Measurements from ENCODE around the gene TMEM273. TPM values are rescaled to one million over a fixed set of nuclear protein-coding genes. Genes with fewer than 3 reads are reported as not detected.

The TMEM273 gene
- total RNA-seq, 4 donors from 2014 or later: 2.7 to 16.2 (median 10.2) TPM

DNA sequence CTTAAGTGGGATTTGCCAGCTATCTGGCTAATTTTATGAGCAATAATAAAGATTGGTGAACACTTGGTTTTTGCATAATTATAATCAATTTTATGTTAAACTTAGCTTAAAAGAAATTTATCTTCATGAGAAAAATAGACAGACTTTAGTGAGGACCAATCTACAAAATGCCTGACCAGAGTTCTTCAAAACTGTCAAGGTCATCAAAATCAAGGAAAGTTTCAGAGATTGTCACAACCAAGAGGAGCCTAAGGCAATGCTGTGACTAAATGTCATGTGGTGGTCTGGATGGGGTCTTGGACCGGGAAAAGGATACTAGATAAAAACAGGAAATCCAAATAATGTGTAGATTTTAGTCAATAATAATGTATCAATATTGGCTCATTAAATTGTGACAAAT lies 36.7 kb downstream of the TMEM273 start:
- TF ChIP-seq POLR2A (IDR thresholded peaks at IDR 0.05): no peak
- TF ChIP-seq, protein P1, sequence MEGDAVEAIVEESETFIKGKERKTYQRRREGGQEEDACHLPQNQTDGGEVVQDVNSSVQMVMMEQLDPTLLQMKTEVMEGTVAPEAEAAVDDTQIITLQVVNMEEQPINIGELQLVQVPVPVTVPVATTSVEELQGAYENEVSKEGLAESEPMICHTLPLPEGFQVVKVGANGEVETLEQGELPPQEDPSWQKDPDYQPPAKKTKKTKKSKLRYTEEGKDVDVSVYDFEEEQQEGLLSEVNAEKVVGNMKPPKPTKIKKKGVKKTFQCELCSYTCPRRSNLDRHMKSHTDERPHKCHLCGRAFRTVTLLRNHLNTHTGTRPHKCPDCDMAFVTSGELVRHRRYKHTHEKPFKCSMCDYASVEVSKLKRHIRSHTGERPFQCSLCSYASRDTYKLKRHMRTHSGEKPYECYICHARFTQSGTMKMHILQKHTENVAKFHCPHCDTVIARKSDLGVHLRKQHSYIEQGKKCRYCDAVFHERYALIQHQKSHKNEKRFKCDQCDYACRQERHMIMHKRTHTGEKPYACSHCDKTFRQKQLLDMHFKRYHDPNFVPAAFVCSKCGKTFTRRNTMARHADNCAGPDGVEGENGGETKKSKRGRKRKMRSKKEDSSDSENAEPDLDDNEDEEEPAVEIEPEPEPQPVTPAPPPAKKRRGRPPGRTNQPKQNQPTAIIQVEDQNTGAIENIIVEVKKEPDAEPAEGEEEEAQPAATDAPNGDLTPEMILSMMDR (IDR thresholded peaks at IDR 0.05): no peak
- H3K4me1 ChIP-seq: no peaks in the 10 kb centered on the region
- H3K27me3 ChIP-seq: no peaks in the 10 kb centered on the region
- no peaks in the 10 kb centered on the region for H3K9me3 ChIP-seq
- H3K4me3 ChIP-seq: no peak overlapping the region
- H3K27ac ChIP-seq: no peak overlapping the region
- no peak for DNase-seq
- H3K36me3 ChIP-seq: no peaks in the 10 kb centered on the region

- TF ChIP-seq, protein P1 (IDR thresholded peaks at IDR 0.05): no peak
- no peak for TF ChIP-seq POLR2A (IDR thresholded peaks at IDR 0.05)
- no peak for DNase-seq
- H3K9me3 ChIP-seq: no peaks in the 10 kb centered on the region
- H3K27ac ChIP-seq: no peak overlapping the region
- H3K4me1 ChIP-seq: no peaks in the 10 kb centered on the region
- no peaks in the 10 kb centered on the region for H3K36me3 ChIP-seq
- H3K27me3 ChIP-seq: no peaks in the 10 kb centered on the region
- no peak overlapping the region for H3K4me3 ChIP-seq
Observed at GRCh38 chr10:49151025-49151445, 37.2 kb downstream of the TMEM273 start.

- no peak for DNase-seq
- TF ChIP-seq, protein P1 (IDR thresholded peaks at IDR 0.05): no peak
- TF ChIP-seq POLR2A (IDR thresholded peaks at IDR 0.05): no peak
- no peaks in the 10 kb centered on the region for H3K36me3 ChIP-seq
- no peaks in the 10 kb centered on the region for H3K9me3 ChIP-seq
- no peaks in the 10 kb centered on the region for H3K4me1 ChIP-seq
- H3K4me3 ChIP-seq: no peak overlapping the region
- H3K27ac ChIP-seq: no peak overlapping the region
- H3K27me3 ChIP-seq: no peaks in the 10 kb centered on the region
Observed at GRCh38 chr10:49150426-49150825, 37.8 kb downstream of the TMEM273 start.

DNA sequence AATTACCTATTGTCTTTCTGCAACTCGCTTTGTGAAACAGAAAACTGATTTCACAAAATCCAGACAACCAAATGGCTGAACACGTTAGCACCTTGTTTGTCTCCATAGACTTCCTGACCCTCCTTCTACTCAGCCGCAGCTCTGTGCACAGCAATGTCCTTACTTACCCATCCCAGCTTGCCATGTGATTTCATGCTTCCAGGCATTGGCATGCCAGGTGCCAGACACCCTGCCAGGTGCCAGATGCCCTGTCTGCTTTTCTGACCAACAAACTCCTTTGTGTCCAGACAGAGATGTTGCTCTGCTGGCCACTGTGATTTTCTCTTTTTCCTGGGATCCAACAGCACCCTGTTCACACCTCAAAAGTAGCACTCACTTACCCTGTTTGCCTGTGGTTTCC lies 38.3 kb downstream of the TMEM273 start:
- no peaks in the 10 kb centered on the region for H3K9me3 ChIP-seq
- TF ChIP-seq POLR2A (IDR thresholded peaks at IDR 0.05): no peak
- TF ChIP-seq, protein P1 (IDR thresholded peaks at IDR 0.05): no peak
- H3K4me3 ChIP-seq: no peak overlapping the region
- H3K27ac ChIP-seq: no peak overlapping the region
- no peaks in the 10 kb centered on the region for H3K27me3 ChIP-seq
- DNase-seq: no peak
- H3K36me3 ChIP-seq: no peaks in the 10 kb centered on the region
- H3K4me1 ChIP-seq: no peaks in the 10 kb centered on the region

DNA sequence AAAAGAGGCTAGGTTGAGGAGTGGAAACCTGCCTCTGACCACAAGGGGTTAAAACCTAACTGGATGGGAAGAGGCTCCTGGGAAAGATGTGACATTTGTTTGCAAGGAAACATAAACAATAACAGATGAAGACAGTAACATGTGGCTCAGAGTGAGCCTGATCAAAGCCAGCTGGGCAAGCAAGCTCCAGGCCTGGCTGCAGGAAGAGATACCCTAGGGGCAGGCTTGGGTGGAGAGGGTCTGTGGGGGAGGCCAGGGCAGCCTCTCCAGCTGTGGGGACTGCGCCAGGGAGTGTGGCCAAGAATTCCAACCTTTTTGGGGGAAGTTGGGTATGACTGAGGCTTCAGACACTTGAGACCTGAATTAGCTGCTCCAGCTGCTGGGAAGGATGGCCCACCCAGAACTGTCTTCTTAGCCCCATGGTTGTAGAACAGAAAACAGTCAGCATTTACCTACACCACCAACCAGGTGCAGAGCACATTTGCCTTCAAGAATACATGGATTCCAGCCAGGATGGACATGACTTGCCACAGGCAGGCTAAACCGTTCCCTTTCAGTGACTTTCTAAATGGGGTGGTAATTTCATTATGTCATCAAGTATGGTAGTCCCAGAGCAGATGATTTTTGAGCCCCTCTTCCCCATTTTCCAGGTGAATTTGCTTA lies 44.0 kb downstream of the TMEM273 start:
- no peak overlapping the region for H3K4me3 ChIP-seq
- H3K4me1 ChIP-seq: no peaks in the 10 kb centered on the region
- no peaks in the 10 kb centered on the region for H3K36me3 ChIP-seq
- no peak for DNase-seq
- no peaks in the 10 kb centered on the region for H3K9me3 ChIP-seq
- no peak overlapping the region for H3K27ac ChIP-seq
- TF ChIP-seq, protein P1 (IDR thresholded peaks at IDR 0.05): no peak
- TF ChIP-seq POLR2A (IDR thresholded peaks at IDR 0.05): no peak
- H3K27me3 ChIP-seq: no peaks in the 10 kb centered on the region

DNA sequence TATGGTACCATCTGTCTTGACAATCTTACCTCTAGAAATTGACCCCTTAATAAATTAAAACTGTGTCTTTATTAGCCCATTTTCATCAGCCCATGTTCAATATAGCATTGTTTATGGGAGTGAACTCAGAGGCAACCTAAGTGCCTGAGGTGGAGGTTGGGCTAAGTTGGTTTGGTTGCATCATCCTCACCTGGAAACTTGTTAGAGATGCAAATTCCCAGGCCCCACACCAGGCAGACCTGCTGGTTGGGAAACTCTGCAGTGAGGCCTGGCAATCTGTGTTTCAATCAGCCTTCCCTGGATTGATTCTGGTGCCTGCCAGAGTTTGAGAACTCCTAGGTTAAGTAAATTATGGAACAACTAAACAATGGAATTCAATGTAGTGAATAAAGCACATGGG lies 44.9 kb downstream of the TMEM273 start:
- TF ChIP-seq POLR2A (IDR thresholded peaks at IDR 0.05): no peak
- TF ChIP-seq, protein P1 (IDR thresholded peaks at IDR 0.05): no peak
- no peaks in the 10 kb centered on the region for H3K4me1 ChIP-seq
- no peaks in the 10 kb centered on the region for H3K27me3 ChIP-seq
- H3K9me3 ChIP-seq: no peaks in the 10 kb centered on the region
- no peak overlapping the region for H3K4me3 ChIP-seq
- no peaks in the 10 kb centered on the region for H3K36me3 ChIP-seq
- H3K27ac ChIP-seq: no peak overlapping the region
- no peak for DNase-seq
